Measurements from ENCODE around the gene DOCK4. TPM values are rescaled to one million over a fixed set of nuclear protein-coding genes. Genes with fewer than 3 reads are reported as not detected.

Gene DOCK4
- polyA plus RNA-seq, 1 donor, result 7.5 TPM

GRCh38 chr7:112052498-112052897 lies 153.7 kb downstream of the DOCK4 start:
- DNase-seq (ENCODE audit: low read depth), result no peak

- no peak for DNase-seq (ENCODE audit: low read depth)
Measured at GRCh38 chr7:112050250-112050881, 155.8 kb downstream of the DOCK4 start.

- DNase-seq (ENCODE audit: low read depth), result no peak
Measured at GRCh38 chr7:112049555-112050249, 156.5 kb downstream of the DOCK4 start.

GRCh38 chr7:112047421-112047820 lies 158.8 kb downstream of the DOCK4 start:
- no peak for DNase-seq (ENCODE audit: low read depth)

DNA sequence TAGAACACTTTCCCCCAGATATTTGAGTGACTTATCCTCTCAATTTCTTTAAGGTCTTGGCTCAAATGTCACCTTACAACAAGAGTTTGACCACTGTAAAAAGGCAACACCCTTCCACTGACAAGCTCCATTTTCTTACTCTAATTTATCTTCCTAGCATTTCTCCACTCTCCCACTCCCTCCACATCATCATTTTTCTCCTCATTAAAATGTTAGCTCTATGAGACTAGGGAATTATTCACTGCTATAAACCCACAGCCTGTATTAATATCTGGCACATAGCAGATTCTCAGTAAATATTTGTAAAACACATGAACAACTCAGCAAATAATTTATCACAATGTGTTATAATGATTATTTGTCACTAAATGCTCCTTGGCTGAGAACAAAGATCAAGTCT lies 161.0 kb downstream of the DOCK4 start:
- DNase-seq (ENCODE audit: low read depth), result no peak

DNA sequence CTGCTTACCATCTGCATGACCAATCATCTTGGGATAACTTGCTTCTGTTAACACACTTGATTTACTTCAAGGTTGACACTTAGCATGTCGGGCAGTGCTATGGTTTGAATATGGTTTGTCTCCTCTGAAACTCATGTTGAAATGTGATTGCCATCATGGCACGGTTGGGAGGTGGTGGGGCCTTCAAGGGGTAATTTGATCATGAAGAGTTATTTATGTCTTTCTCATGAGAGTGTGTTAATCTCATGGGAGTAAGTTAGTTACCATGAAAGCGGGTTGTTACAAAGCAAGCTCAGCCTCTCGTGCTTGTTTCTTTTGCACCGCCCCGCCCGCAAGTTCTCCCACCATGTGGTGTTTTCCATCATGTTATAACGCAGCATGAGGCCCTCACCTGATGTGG lies 163.6 kb downstream of the DOCK4 start:
- DNase-seq (ENCODE audit: low read depth), result no peak

DNA sequence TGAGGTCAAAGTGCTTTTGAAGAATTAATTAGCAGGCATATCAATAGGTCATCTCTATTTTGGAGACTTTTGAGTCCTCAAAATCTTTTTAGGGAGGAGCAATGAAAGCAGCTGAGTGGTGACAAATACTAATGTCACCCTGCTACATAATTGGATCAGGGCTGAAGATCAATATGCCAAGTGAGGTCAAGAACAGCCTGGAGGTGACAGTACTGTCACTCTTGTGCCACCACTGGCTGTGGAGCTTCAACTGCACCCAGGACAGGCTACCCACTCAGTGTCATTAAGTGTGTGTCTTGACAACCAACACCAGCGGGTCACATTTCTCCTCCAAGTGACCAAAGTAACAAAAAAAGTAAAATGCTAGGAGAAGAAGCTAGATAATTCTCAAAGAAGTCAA lies 167.8 kb downstream of the DOCK4 start:
- no peak for DNase-seq (ENCODE audit: low read depth)

- no peak for DNase-seq (ENCODE audit: low read depth)
Measured at GRCh38 chr7:112036071-112036470, 170.1 kb downstream of the DOCK4 start.

DNA sequence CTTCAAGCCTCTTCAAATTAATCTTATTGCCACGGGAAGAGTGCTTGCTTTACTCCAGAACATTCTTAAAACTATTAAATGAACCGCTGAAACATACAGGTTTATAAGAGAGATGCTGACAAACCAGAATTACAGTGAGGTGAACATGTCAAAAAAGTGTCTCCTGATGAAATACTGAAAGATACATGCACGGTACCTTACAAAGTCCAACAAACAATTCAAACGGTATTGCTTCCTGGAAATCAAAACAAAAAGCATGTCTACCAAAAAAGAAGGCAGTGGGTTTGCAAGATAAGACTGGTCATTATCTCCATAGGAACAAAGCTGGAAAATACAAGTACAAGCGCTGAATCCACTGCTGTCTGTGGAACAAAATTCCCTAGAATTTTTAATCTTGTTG lies 174.5 kb downstream of the DOCK4 start:
- DNase-seq (ENCODE audit: low read depth), result no peak

- no peak for DNase-seq (ENCODE audit: low read depth)
Measured at GRCh38 chr7:112025556-112025955, 180.6 kb downstream of the DOCK4 start.

GRCh38 chr7:112023786-112024185 lies 182.4 kb downstream of the DOCK4 start:
- DNase-seq (ENCODE audit: low read depth), result no peak

DNA sequence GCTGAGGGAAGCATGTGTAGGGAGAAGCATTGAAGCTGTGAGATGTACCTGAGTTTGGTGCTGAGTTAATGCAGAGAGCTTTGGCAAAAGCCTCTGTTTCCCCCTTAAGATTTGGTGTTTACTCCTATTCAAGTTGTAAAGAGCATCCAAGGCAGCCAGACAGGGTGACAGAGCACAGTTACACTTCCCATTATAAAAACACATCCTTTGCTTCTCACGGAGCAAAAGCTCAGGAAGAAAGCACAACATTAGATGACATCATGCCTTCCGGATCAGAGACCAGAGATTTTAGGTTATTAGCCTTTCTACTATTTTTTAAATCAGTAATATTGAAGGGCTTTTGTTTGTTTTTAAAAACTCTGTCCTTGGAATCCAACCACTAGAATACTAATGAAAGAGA lies 182.9 kb downstream of the DOCK4 start:
- DNase-seq (ENCODE audit: low read depth), result no peak

DNA sequence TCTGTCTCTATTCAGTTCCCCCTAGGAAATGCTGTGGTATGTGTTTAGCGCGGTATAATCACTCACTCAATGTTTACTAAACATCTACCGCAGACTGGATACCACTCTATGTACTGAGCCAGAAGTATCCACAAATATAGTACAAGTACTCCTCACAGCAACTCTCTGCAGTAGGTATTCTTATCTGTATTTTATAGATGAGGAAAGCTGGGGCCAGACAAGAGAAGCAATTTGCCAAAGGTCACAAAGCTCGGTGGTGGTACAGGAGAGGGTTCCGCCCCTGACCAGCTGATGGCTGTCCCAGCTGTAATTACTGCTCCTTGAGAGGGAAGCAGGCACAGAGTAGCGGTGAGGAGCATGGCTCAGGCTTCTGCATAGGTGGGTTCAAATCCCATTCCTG lies 184.1 kb downstream of the DOCK4 start:
- DNase-seq (ENCODE audit: low read depth), result no peak

DNA sequence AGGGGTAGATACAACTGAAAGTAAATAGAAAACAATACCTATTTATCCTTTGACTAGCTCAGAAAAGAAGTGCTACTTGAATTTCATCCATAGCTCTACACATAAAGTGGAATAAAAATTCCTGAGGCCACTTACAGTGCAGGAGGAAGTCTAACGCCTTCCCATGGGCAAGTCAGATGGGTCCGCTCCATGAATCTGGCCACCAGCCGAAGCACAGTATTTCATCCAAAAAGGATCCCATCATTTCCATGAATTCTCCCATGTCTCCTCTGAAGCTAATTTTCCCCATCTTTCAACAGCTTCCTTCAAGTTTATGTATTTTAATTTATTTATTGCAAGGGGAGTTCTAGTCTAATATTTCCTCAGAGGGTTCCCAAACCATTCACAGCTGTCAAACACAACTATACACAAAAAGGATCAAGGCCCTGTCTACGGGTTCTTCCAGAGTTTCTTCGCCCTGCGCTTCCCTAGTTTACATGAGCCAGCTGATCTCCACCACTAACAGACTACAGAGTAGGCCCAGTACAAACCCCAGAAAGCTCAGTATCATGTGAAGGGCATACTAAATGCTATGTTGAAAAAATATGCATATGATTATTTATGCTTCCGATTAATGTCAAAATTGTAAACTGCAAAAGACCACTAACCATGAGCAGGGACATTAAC lies 184.7 kb downstream of the DOCK4 start:
- no peak for DNase-seq (ENCODE audit: low read depth)

DNA sequence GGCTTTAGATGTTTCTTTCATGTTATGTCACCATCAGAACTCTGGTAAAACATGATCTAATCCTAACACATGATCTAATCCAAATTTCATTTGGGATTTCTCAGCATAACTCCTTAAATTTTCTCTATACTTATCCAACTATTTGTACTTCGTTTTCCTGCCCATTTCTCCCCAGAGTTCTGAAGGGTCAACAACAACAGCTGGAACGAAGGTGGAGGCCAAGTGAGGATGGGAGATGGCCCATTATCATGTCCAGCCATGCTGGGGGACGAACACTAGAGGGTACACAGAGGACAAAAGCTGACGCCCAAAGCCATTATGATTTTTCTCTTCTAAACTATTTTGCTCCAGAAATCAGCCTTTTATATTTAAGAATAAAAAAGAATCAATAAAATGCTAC lies 185.4 kb downstream of the DOCK4 start:
- no peak for DNase-seq (ENCODE audit: low read depth)

- no peak for DNase-seq (ENCODE audit: low read depth)
Measured at GRCh38 chr7:112019932-112020331, 186.3 kb downstream of the DOCK4 start.

GRCh38 chr7:112018305-112019030 lies 187.7 kb downstream of the DOCK4 start:
- DNase-seq (ENCODE audit: low read depth), result no peak

- DNase-seq (ENCODE audit: low read depth), result no peak
Measured at GRCh38 chr7:112015146-112015545, 191.1 kb downstream of the DOCK4 start.

- DNase-seq (ENCODE audit: low read depth), result no peak
Measured at GRCh38 chr7:112014347-112014746, 191.9 kb downstream of the DOCK4 start.

GRCh38 chr7:112013274-112013673 lies 192.9 kb downstream of the DOCK4 start:
- DNase-seq (ENCODE audit: low read depth), result no peak

- DNase-seq (ENCODE audit: low read depth), result no peak
Measured at GRCh38 chr7:112012242-112012641, 194.0 kb downstream of the DOCK4 start.

DNA sequence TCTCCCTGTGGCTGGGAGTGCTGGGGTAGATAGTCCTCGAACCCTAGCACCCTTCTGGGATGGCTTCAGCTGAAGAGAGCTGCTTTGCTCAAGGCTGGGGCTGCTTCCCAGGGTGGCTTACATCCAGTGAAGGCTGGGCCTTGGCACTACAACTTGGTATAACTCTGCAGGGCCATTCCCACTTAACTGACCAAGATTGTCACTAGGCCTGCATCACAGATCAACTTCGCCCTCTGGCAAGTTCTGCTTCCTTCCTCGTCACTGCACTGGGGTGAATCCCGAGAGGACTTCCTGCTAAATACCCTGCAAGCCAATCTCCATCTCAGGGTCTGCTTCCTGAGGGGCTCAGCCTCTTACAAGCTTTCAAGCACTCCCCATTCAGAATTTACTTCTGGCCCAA lies 195.2 kb downstream of the DOCK4 start:
- no peak for DNase-seq (ENCODE audit: low read depth)

GRCh38 chr7:112010109-112010508 lies 196.1 kb downstream of the DOCK4 start:
- DNase-seq (ENCODE audit: low read depth), result no peak
